ENCODE measurements around the gene CDHR3. TPM values are rescaled to one million over a fixed set of nuclear protein-coding genes. Genes with fewer than 3 reads are reported as not detected.

The CDHR3 gene
- total RNA-seq, 2 donors from 2014 or later: 0.79 TPM; not detected in 1

GRCh38 chr7:106010866-106011265 is 47.8 kb downstream of the CDHR3 start:
- Histone ChIP-seq H3K4me1 (peaks cover 0 to 16% of the 10 kb centered on the region in 2 donors), H3K27me3 (no peaks in the 10 kb centered on the region), H3K27ac (no peak overlapping the region), H3K4me3 (no peak overlapping the region), H3K9me3 (no peaks in the 10 kb centered on the region), H3K36me3 (no peaks in the 10 kb centered on the region)
- TF ChIP-seq CTCF (IDR thresholded peaks at IDR 0.05): no peak
- no peak for DNase-seq (ENCODE audit: low spot score)

- TF ChIP-seq CTCF (IDR thresholded peaks at IDR 0.05): no peak
- Histone ChIP-seq H3K4me1 (peaks cover 0 to 16% of the 10 kb centered on the region in 2 donors), H3K27me3 (no peaks in the 10 kb centered on the region), H3K9me3 (no peaks in the 10 kb centered on the region), H3K36me3 (no peaks in the 10 kb centered on the region), H3K27ac (no peak overlapping the region), H3K4me3 (no peak overlapping the region)
- DNase-seq (ENCODE audit: low spot score): no peak
Observed at GRCh38 chr7:106012184-106012583, 49.1 kb downstream of the CDHR3 start.

- H3K4me3 ChIP-seq: no peak overlapping the region
- DNase-seq (ENCODE audit: low spot score): no peak
- TF ChIP-seq CTCF (IDR thresholded peaks at IDR 0.05): no peak
- H3K27ac ChIP-seq: no peak overlapping the region
- no peaks in the 10 kb centered on the region for H3K27me3 ChIP-seq
- peaks cover 0 to 16% of the 10 kb centered on the region in 2 donors for H3K4me1 ChIP-seq
- no peaks in the 10 kb centered on the region for H3K9me3 ChIP-seq
- no peaks in the 10 kb centered on the region for H3K36me3 ChIP-seq
Observed at GRCh38 chr7:106012935-106013439, 49.9 kb downstream of the CDHR3 start.

- no peaks in the 10 kb centered on the region for H3K27me3 ChIP-seq
- TF ChIP-seq CTCF (IDR thresholded peaks at IDR 0.05): no peak
- H3K36me3 ChIP-seq: no peaks in the 10 kb centered on the region
- DNase-seq (ENCODE audit: low spot score): no peak
- H3K9me3 ChIP-seq: no peaks in the 10 kb centered on the region
- peaks cover 0 to under 1% of the 10 kb centered on the region in 2 donors for H3K4me1 ChIP-seq
- H3K27ac ChIP-seq: no peak overlapping the region
- no peak overlapping the region for H3K4me3 ChIP-seq
Observed at GRCh38 chr7:106015381-106016218, 52.5 kb downstream of the CDHR3 start.

GRCh38 chr7:106016331-106016730 is 53.3 kb downstream of the CDHR3 start:
- DNase-seq (ENCODE audit: low spot score): no peak
- Histone ChIP-seq H3K4me1 (no peaks in the 10 kb centered on the region), H3K27me3 (no peaks in the 10 kb centered on the region), H3K36me3 (no peaks in the 10 kb centered on the region), H3K4me3 (no peak overlapping the region), H3K27ac (no peak overlapping the region), H3K9me3 (no peaks in the 10 kb centered on the region)
- TF ChIP-seq CTCF (IDR thresholded peaks at IDR 0.05): no peak

Data from right atrium auricular region (tissue), 2 donors.